HUES48 (cell line): Measurements from ENCODE around the gene OR52B4.
A peak's percentile ranks its signal among the peaks of the same experiment; 100 is the strongest.
"Not testable (repeated sequence)": the region's sequence is repeated elsewhere in the genome, so short reads cannot be mapped to it uniquely, and the experiment has no call there.

ENCODE experiments used
- H3K27ac ChIP-seq: one replicate; pipeline ENCODE4 v1.7.0; 2013; ENCODE audit warnings: low read depth, low read length, inconsistent platforms
- H3K27me3 ChIP-seq: 2 replicates; pipeline ENCODE4 v1.6.1; 2013; ENCODE audit warnings: mild to moderate bottlenecking, low read length; ENCODE audit not compliant: control insufficient read depth, insufficient read depth
- H3K36me3 ChIP-seq: 2 replicates; pipeline ENCODE4 v1.6.1; 2013; ENCODE audit warnings: low read length; ENCODE audit not compliant: control insufficient read depth, insufficient read depth
- H3K4me1 ChIP-seq: 2 replicates; pipeline ENCODE4 v1.6.1; 2013; ENCODE audit warnings: mild to moderate bottlenecking, low read length; ENCODE audit not compliant: control insufficient read depth, insufficient read depth
- H3K4me3 ChIP-seq: 2 replicates; pipeline ENCODE4 v1.5.1; 2013; ENCODE audit warnings: mild to moderate bottlenecking, low read depth, low read length
- H3K9ac ChIP-seq: 2 replicates; pipeline ENCODE4 v1.6.1; 2013; ENCODE audit warnings: mild to moderate bottlenecking, low read depth, low read length, moderate library complexity
- H3K9me3 ChIP-seq: 2 replicates; pipeline ENCODE4 v1.6.1; 2013; ENCODE audit warnings: low read length; ENCODE audit not compliant: control insufficient read depth, insufficient read depth

The OR52B4 gene

GRCh38 chr11:4368286-4368685, at the start of gene OR52B4:
Gene OR52B4, minus strand, starts transcription at chr11:4368386. Its CDS starts 91 bp downstream, at chr11:4368295.
- Histone ChIP-seq H3K27ac (no peak within 1 kb of the TSS), H3K9me3 (no peaks in the 10 kb centered on the region; the same call in 1 of the 2 replicates), H3K36me3 (no peaks in the 10 kb centered on the region), H3K9ac (no peak within 1 kb of the TSS), H3K4me1 (no peaks in the 10 kb centered on the region), H3K4me3 (no peak within 1 kb of the TSS), H3K27me3 (no peaks in the 10 kb centered on the region)

- Histone ChIP-seq H3K4me3 (no peak overlapping the region), H3K27ac (no peak overlapping the region), H3K36me3 (no peaks in the 10 kb centered on the region), H3K9ac (no peak overlapping the region), H3K27me3 (no peaks in the 10 kb centered on the region), H3K9me3 (no peaks in the 10 kb centered on the region), H3K4me1 (no peaks in the 10 kb centered on the region)
These were observed 48.6 kb upstream of the OR52B4 start for GRCh38 chr11:4416816-4417215.

GRCh38 chr11:4416306-4416705, 48.1 kb upstream of the OR52B4 start:
- no peak overlapping the region for H3K27ac ChIP-seq
- no peaks in the 10 kb centered on the region for H3K9me3 ChIP-seq
- H3K27me3 ChIP-seq: no peaks in the 10 kb centered on the region
- no peaks in the 10 kb centered on the region for H3K4me1 ChIP-seq
- H3K9ac ChIP-seq: no peak overlapping the region
- H3K36me3 ChIP-seq: no peaks in the 10 kb centered on the region
- H3K4me3 ChIP-seq: no peak overlapping the region

- not testable (repeated sequence) for H3K4me3 ChIP-seq, H3K9ac ChIP-seq, H3K9me3 ChIP-seq, H3K4me1 ChIP-seq, H3K27ac ChIP-seq, H3K27me3 ChIP-seq, H3K36me3 ChIP-seq
These were observed 38.0 kb upstream of the OR52B4 start for GRCh38 chr11:4406206-4406605.

GRCh38 chr11:4393858-4394223, 25.7 kb upstream of the OR52B4 start:
- no peak overlapping the region for H3K9ac ChIP-seq
- H3K9me3 ChIP-seq: no peaks in the 10 kb centered on the region
- no peaks in the 10 kb centered on the region for H3K27me3 ChIP-seq
- H3K36me3 ChIP-seq: peaks cover 14% of the 10 kb centered on the region
- no peak overlapping the region for H3K27ac ChIP-seq
- H3K4me3 ChIP-seq: peak overlapping the region; percentile 90
- no peaks in the 10 kb centered on the region for H3K4me1 ChIP-seq

- Histone ChIP-seq H3K4me3 (peak within 1 kb of the TSS; percentile 90), H3K27me3 (no peaks in the 10 kb centered on the region), H3K4me1 (no peaks in the 10 kb centered on the region), H3K36me3 (peaks cover 19% of the 10 kb centered on the region), H3K27ac (peak within 1 kb of the TSS; percentile 31), H3K9me3 (no peaks in the 10 kb centered on the region), H3K9ac (peak within 1 kb of the TSS; percentile 50; the same call in 1 of the 2 replicates)
These were observed 25.1 kb upstream of the OR52B4 start, which contains the start of gene TRIM21 for GRCh38 chr11:4393209-4393857. Gene TRIM21, minus strand, starts transcription at chr11:4393702. Its CDS starts 3,293 bp downstream, at chr11:4390409.

- Histone ChIP-seq H3K27ac (no peak overlapping the region), H3K4me3 (no peak overlapping the region), H3K9me3 (no peaks in the 10 kb centered on the region), H3K9ac (no peak overlapping the region), H3K27me3 (no peaks in the 10 kb centered on the region), H3K36me3 (peaks cover 46% of the 10 kb centered on the region), H3K4me1 (no peaks in the 10 kb centered on the region)
These were observed 20.0 kb upstream of the OR52B4 start for GRCh38 chr11:4388221-4388620.

- Histone ChIP-seq H3K9me3 (no peaks in the 10 kb centered on the region), H3K27ac (no peak overlapping the region), H3K36me3 (peaks cover 46% of the 10 kb centered on the region), H3K27me3 (no peaks in the 10 kb centered on the region), H3K9ac (no peak overlapping the region), H3K4me1 (no peaks in the 10 kb centered on the region), H3K4me3 (no peak overlapping the region)
These were observed 18.0 kb upstream of the OR52B4 start for GRCh38 chr11:4385978-4386740.

- Histone ChIP-seq H3K27me3 (no peaks in the 10 kb centered on the region), H3K4me3 (no peak overlapping the region), H3K36me3 (peaks cover 17% of the 10 kb centered on the region), H3K9ac (no peak overlapping the region), H3K4me1 (no peaks in the 10 kb centered on the region), H3K27ac (no peak overlapping the region), H3K9me3 (no peaks in the 10 kb centered on the region)
These were observed 13.7 kb upstream of the OR52B4 start for GRCh38 chr11:4381901-4382300.

- Histone ChIP-seq H3K9ac (no peak overlapping the region), H3K27me3 (no peaks in the 10 kb centered on the region), H3K4me3 (no peak overlapping the region), H3K9me3 (no peaks in the 10 kb centered on the region), H3K27ac (no peak overlapping the region), H3K36me3 (no peaks in the 10 kb centered on the region), H3K4me1 (no peaks in the 10 kb centered on the region)
These were observed 7.4 kb upstream of the OR52B4 start for GRCh38 chr11:4375431-4376140.

- Histone ChIP-seq H3K36me3 (no peaks in the 10 kb centered on the region), H3K4me1 (no peaks in the 10 kb centered on the region), H3K9me3 (no peaks in the 10 kb centered on the region; the same call in 1 of the 2 replicates), H3K9ac (no peak overlapping the region), H3K27ac (no peak overlapping the region), H3K27me3 (no peaks in the 10 kb centered on the region), H3K4me3 (no peak overlapping the region)
These were observed 2.0 kb upstream of the OR52B4 start for GRCh38 chr11:4370166-4370565.
